ENCODE results near the gene ABCC5.

GRCh38 chr3:183924956-183925355 lies 92.7 kb downstream of the ABCC5 start:
- TF ChIP-seq EZH2 (optimal IDR thresholded peaks at IDR 0.05; ENCODE audit: low read depth, low read length): no peak
- TF ChIP-seq CTCF (IDR thresholded peaks at IDR 0.05; ENCODE audit: low read length): no peak
- TF ChIP-seq EZH2phosphoT487 (IDR thresholded peaks at IDR 0.05; ENCODE audit: low read length): no peak

All from MM.1S (cell line).